ENCODE data around the gene NCAN. TPM values are rescaled to one million over a fixed set of nuclear protein-coding genes. Genes with fewer than 3 reads are reported as not detected.

The NCAN gene
- total and polyA plus RNA-seq, 9 of the 15 experiments (the other 6 are each of a cell fraction or from before 2014, with no cell fraction given): 0.04 TPM; not detected in 8

GRCh38 chr19:19226204-19226603 lies 14.4 kb downstream of the NCAN start:
- Histone ChIP-seq H3K27ac (ENCODE audit: extremely low read depth, low read depth, low read length) (no peak overlapping the region), H3K9me1 (ENCODE audit: control insufficient read depth, insufficient read depth, low read length) (no peaks in the 10 kb centered on the region), H2AFZ (ENCODE audit: low read depth, low read length) (no peak overlapping the region), H3K79me2 (ENCODE audit: control insufficient read depth, insufficient read depth, low read length) (no peaks in the 10 kb centered on the region), H3K27me3 (ENCODE audit: control insufficient read depth in 2 of 2, insufficient read depth in 2 of 2, low read length in 2 of 2) (peaks cover 9 to 59% of the 10 kb centered on the region in 2 experiments; a peak in 3 of 5 replicates), H3K9me3 (replicated peaks; ENCODE audit: control insufficient read depth, insufficient read depth, low read depth, low read length) (no peaks in the 10 kb centered on the region), H3K4me2 (ENCODE audit: insufficient read depth, low read length) (no peak overlapping the region), H3K4me3 (no peak overlapping the region), H3K4me1 (replicated peaks in 1 of 2; ENCODE audit: control insufficient read depth in 2 of 2, insufficient read depth in 2 of 2, low read length in 2 of 2) (peaks cover 3 to 25% of the 10 kb centered on the region in 2 experiments; a peak in 4 of 5 replicates), H3K9ac (ENCODE audit: insufficient read depth in 1 of 2, low read depth in 2 of 2, low read length in 2 of 2) (no peak overlapping the region), H3K36me3 (ENCODE audit: control insufficient read depth, insufficient read depth, low read length) (no peaks in the 10 kb centered on the region), H4K20me1 (replicated peaks; ENCODE audit: control insufficient read depth, insufficient read depth, low read length) (peaks cover 4% of the 10 kb centered on the region; the same call in 1 of the 2 replicates)
- ATAC-seq (no peak), DNase-seq (ENCODE audit: extremely low read depth in 1 of 4, low spot score in 3 of 4) (no peak), FAIRE-seq (no peak)
- ChIA-PET CTCF (ENCODE audit: low intra/inter-chr PET ratio) (interaction anchor here (0.6 kb wide), 1 partner anchor 172 kb away, joined by 4 read pairs; no protein-coding TSS in a partner anchor), POLR2A (no interaction called here)
- intact Hi-C loops (cut with micrococcal nuclease): no loop called here
- peak; percentile 88 for TF ChIP-seq BCOR (IDR thresholded peaks at IDR 0.05)
- no peak for TF ChIP-seq FOXP4 (CRISPR knock-in tag; IDR thresholded peaks at IDR 0.05; ENCODE audit: borderline replicate concordance)
- TF ChIP-seq PHF20 (IDR thresholded peaks at IDR 0.05; ENCODE audit: partially characterized antibody): peak; percentile 30
- peak; percentile 54 for TF ChIP-seq RBM25 (IDR thresholded peaks at IDR 0.05; ENCODE audit: low read depth, low read length, severe bottlenecking)
- TF ChIP-seq RB1 (IDR thresholded peaks at IDR 0.05; ENCODE audit: low read depth): no peak
- no peak for TF ChIP-seq USF2 (CRISPR knock-in tag; IDR thresholded peaks at IDR 0.05)
- 0 out of 2 replicates have a peak, but pooled peaks have one; percentile 25 for TF ChIP-seq CBX1 (IDR thresholded peaks at IDR 0.05; ENCODE audit: low read depth)
- no peak for TF ChIP-seq SMAD1 (IDR thresholded peaks at IDR 0.05; ENCODE audit: low read depth, low read length, partially characterized antibody)
- TF ChIP-seq ZBTB34 (CRISPR knock-in tag; IDR thresholded peaks at IDR 0.05): no peak
- TF ChIP-seq ATF1 (CRISPR knock-in tag; IDR thresholded peaks at IDR 0.05): no peak
- TF ChIP-seq ATF1 (tag; IDR thresholded peaks at IDR 0.05): no peak
- no peak for TF ChIP-seq RFX7 (CRISPR knock-in tag; IDR thresholded peaks at IDR 0.05)
- peak in 1 of 2 experiments; percentile 60; a peak in 1 of 4 replicates for TF ChIP-seq KDM1A (IDR thresholded peaks at IDR 0.05)
- no peak for TF ChIP-seq FOXA3 (CRISPR knock-in tag; conservative IDR thresholded peaks at IDR 0.05 in 1 of 2, IDR thresholded peaks at IDR 0.05 in 1 of 2)
- TF ChIP-seq POLR3A (IDR thresholded peaks at IDR 0.05; ENCODE audit: borderline replicate concordance, extremely low read depth, insufficient read depth, insufficient read length): no peak
- no peak for TF ChIP-seq TAF9B (IDR thresholded peaks at IDR 0.05; ENCODE audit: partially characterized antibody)
- TF ChIP-seq HMG20A (CRISPR knock-in tag; conservative IDR thresholded peaks at IDR 0.05): no peak
- no peak for TF ChIP-seq DACH1 (IDR thresholded peaks at IDR 0.05; ENCODE audit: partially characterized antibody)
- TF ChIP-seq TCFL5 (CRISPR knock-in tag; conservative IDR thresholded peaks at IDR 0.05): no peak
- no peak for TF ChIP-seq ZNF408 (CRISPR knock-in tag; IDR thresholded peaks at IDR 0.05; ENCODE audit: low read depth)
- in situ Hi-C loops (cut with MboI): no loop called here
- WGBS (ENCODE audit: insufficient coverage, low coverage, missing lambda C conversion rate): 3% methylated on average over 5 of the region's 5 CpGs
- no TSS peak for BruUV-seq (replicated peaks)

All from K562 (cell line).